C4-2B (cell line): Measurements from ENCODE around the gene HSD17B8.

Experiments used
- ZFX ChIP-seq: fragments of 450-650 bp; IDR thresholded peaks from 2 replicates; pipeline ENCODE4 v1.6.1; 2017
- TF ChIP-seq, protein P1 (sequence below): fragments of 450-650 bp; conservative IDR thresholded peaks from 2 replicates; pipeline ENCODE4 v1.5.1; 2017; ENCODE audit warnings: mild to moderate bottlenecking

DNA sequence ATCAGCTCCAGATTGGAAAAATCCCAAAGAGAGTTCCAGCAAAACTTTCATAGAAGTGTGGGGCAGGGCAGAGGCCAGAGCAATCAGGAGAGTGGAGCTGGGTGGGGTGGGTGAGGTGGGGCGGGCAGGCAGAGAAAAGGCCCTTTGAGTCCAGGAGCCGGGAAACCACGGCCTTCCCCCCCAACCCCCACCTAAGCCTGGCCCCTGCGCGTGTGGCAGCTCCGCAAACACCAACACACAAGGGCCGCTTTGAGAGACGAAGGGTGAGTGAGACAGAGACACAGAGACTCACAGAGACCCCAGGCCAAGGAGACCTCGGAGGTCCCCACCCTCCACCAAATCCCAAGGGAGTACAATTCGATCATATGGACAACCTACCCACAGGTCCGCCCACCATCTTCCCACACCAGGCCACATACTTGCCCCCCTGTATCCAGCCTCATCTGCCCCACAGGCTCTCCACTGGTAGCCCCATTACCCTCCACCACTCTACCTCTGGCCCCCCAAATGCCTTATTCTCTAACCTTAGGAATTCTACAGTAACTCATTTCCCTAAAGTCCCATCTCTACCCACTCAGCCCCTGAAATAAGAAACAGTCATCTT, 13.8 kb upstream of the HSD17B8 start:
- TF ChIP-seq, protein P1, sequence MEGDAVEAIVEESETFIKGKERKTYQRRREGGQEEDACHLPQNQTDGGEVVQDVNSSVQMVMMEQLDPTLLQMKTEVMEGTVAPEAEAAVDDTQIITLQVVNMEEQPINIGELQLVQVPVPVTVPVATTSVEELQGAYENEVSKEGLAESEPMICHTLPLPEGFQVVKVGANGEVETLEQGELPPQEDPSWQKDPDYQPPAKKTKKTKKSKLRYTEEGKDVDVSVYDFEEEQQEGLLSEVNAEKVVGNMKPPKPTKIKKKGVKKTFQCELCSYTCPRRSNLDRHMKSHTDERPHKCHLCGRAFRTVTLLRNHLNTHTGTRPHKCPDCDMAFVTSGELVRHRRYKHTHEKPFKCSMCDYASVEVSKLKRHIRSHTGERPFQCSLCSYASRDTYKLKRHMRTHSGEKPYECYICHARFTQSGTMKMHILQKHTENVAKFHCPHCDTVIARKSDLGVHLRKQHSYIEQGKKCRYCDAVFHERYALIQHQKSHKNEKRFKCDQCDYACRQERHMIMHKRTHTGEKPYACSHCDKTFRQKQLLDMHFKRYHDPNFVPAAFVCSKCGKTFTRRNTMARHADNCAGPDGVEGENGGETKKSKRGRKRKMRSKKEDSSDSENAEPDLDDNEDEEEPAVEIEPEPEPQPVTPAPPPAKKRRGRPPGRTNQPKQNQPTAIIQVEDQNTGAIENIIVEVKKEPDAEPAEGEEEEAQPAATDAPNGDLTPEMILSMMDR, result no peak
- no peak for TF ChIP-seq ZFX
